ENCODE measurements around the gene UBE2E2.
"Not testable (repeated sequence)": the region's sequence is repeated elsewhere in the genome, so short reads cannot be mapped to it uniquely, and the experiment has no call there.

The UBE2E2 gene

GRCh38 chr3:23618475-23618874, 415.3 kb downstream of the UBE2E2 start:
- ATAC-seq: not testable (repeated sequence)

- TF ChIP-seq OSR1 (CRISPR knock-in tag; IDR thresholded peaks at IDR 0.05) (no peak), TCF4 (CRISPR knock-in tag; IDR thresholded peaks at IDR 0.05; ENCODE audit: borderline replicate concordance) (no peak), BACH2 (CRISPR knock-in tag; IDR thresholded peaks at IDR 0.05; ENCODE audit: borderline replicate concordance) (no peak), ISL1 (CRISPR knock-in tag; IDR thresholded peaks at IDR 0.05) (no peak), ESRRG (CRISPR knock-in tag; IDR thresholded peaks at IDR 0.05) (no peak), ZFP30 (CRISPR knock-in tag; IDR thresholded peaks at IDR 0.05) (no peak), ZNF8 (CRISPR knock-in tag; IDR thresholded peaks at IDR 0.05) (no peak), PPARA (CRISPR knock-in tag; IDR thresholded peaks at IDR 0.05; ENCODE audit: borderline replicate concordance) (no peak), CSDC2 (CRISPR knock-in tag; IDR thresholded peaks at IDR 0.05) (no peak), ARNTL (CRISPR knock-in tag; IDR thresholded peaks at IDR 0.05; ENCODE audit: borderline replicate concordance, low read depth) (no peak), GLIS3 (CRISPR knock-in tag; IDR thresholded peaks at IDR 0.05) (no peak), ZNF565 (CRISPR knock-in tag; conservative IDR thresholded peaks at IDR 0.05; ENCODE audit: low read depth) (no peak), SNAI2 (CRISPR knock-in tag; IDR thresholded peaks at IDR 0.05) (no peak), ZC3H10 (CRISPR knock-in tag; IDR thresholded peaks at IDR 0.05) (no peak), TSHZ2 (CRISPR knock-in tag; IDR thresholded peaks at IDR 0.05) (no peak), ZNF70 (CRISPR knock-in tag; IDR thresholded peaks at IDR 0.05) (no peak), TOX (CRISPR knock-in tag; IDR thresholded peaks at IDR 0.05; ENCODE audit: borderline replicate concordance) (no peak)
- TF ChIP-seq, protein P1, sequence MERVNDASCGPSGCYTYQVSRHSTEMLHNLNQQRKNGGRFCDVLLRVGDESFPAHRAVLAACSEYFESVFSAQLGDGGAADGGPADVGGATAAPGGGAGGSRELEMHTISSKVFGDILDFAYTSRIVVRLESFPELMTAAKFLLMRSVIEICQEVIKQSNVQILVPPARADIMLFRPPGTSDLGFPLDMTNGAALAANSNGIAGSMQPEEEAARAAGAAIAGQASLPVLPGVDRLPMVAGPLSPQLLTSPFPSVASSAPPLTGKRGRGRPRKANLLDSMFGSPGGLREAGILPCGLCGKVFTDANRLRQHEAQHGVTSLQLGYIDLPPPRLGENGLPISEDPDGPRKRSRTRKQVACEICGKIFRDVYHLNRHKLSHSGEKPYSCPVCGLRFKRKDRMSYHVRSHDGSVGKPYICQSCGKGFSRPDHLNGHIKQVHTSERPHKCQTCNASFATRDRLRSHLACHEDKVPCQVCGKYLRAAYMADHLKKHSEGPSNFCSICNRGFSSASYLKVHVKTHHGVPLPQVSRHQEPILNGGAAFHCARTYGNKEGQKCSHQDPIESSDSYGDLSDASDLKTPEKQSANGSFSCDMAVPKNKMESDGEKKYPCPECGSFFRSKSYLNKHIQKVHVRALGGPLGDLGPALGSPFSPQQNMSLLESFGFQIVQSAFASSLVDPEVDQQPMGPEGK (CRISPR knock-in tag; IDR thresholded peaks at IDR 0.05; ENCODE audit: borderline replicate concordance): no peak
- no peak for ATAC-seq
Measured at GRCh38 chr3:23619705-23620637, 416.8 kb downstream of the UBE2E2 start.

DNA sequence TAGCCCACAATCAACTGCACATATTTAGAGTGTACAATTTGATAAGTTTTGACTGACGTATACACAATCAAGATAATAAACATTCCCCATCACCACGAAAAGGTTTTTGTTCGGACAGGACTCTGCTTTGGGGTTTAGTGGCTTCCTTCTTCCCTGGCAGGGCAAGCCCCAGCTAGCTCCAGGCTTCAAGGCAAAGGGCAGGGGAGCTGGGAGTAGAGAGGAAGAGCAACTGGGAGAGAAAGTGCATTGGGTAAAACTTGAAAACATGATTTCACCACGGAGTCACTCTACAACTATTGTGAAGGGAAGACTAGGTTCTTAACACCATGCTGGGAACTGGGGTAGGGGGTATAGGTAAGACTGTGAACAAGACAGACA, 417.5 kb downstream of the UBE2E2 start:
- TF ChIP-seq ZNF8 (CRISPR knock-in tag; IDR thresholded peaks at IDR 0.05): no peak
- TF ChIP-seq RARB (CRISPR knock-in tag; IDR thresholded peaks at IDR 0.05): no peak
- TF ChIP-seq ARNTL (CRISPR knock-in tag; IDR thresholded peaks at IDR 0.05; ENCODE audit: borderline replicate concordance, low read depth): no peak
- TF ChIP-seq, protein P1 (CRISPR knock-in tag; IDR thresholded peaks at IDR 0.05; ENCODE audit: borderline replicate concordance): no peak
- TF ChIP-seq ZNF565 (CRISPR knock-in tag; conservative IDR thresholded peaks at IDR 0.05; ENCODE audit: low read depth): no peak
- TF ChIP-seq PPARA (CRISPR knock-in tag; IDR thresholded peaks at IDR 0.05; ENCODE audit: borderline replicate concordance): no peak
- no peak for TF ChIP-seq OSR1 (CRISPR knock-in tag; IDR thresholded peaks at IDR 0.05)
- no peak for TF ChIP-seq POU6F1 (CRISPR knock-in tag; IDR thresholded peaks at IDR 0.05; ENCODE audit: borderline replicate concordance, low read depth)
- TF ChIP-seq TCF4 (CRISPR knock-in tag; IDR thresholded peaks at IDR 0.05; ENCODE audit: borderline replicate concordance): no peak
- TF ChIP-seq, protein P2, sequence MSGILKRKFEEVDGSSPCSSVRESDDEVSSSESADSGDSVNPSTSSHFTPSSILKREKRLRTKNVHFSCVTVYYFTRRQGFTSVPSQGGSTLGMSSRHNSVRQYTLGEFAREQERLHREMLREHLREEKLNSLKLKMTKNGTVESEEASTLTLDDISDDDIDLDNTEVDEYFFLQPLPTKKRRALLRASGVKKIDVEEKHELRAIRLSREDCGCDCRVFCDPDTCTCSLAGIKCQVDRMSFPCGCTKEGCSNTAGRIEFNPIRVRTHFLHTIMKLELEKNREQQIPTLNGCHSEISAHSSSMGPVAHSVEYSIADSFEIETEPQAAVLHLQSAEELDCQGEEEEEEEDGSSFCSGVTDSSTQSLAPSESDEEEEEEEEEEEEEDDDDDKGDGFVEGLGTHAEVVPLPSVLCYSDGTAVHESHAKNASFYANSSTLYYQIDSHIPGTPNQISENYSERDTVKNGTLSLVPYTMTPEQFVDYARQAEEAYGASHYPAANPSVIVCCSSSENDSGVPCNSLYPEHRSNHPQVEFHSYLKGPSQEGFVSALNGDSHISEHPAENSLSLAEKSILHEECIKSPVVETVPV (CRISPR knock-in tag; IDR thresholded peaks at IDR 0.05): no peak
- no peak for TF ChIP-seq ZC3H10 (CRISPR knock-in tag; IDR thresholded peaks at IDR 0.05)
- no peak for TF ChIP-seq ISL1 (CRISPR knock-in tag; IDR thresholded peaks at IDR 0.05)
- TF ChIP-seq, protein P3, sequence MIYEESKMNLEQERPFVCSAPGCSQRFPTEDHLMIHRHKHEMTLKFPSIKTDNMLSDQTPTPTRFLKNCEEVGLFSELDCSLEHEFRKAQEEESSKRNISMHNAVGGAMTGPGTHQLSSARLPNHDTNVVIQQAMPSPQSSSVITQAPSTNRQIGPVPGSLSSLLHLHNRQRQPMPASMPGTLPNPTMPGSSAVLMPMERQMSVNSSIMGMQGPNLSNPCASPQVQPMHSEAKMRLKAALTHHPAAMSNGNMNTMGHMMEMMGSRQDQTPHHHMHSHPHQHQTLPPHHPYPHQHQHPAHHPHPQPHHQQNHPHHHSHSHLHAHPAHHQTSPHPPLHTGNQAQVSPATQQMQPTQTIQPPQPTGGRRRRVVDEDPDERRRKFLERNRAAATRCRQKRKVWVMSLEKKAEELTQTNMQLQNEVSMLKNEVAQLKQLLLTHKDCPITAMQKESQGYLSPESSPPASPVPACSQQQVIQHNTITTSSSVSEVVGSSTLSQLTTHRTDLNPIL (CRISPR knock-in tag; IDR thresholded peaks at IDR 0.05; ENCODE audit: low read depth): no peak
- no peak for ATAC-seq
